Measurements from ENCODE around the gene AIG1. TPM values are rescaled to one million over a fixed set of nuclear protein-coding genes. Genes with fewer than 3 reads are reported as not detected.
A peak's percentile ranks its signal among the peaks of the same experiment; 100 is the strongest.

The AIG1 gene
- total RNA-seq, 1 donor from 2014 or later, result 60.6 TPM

DNA sequence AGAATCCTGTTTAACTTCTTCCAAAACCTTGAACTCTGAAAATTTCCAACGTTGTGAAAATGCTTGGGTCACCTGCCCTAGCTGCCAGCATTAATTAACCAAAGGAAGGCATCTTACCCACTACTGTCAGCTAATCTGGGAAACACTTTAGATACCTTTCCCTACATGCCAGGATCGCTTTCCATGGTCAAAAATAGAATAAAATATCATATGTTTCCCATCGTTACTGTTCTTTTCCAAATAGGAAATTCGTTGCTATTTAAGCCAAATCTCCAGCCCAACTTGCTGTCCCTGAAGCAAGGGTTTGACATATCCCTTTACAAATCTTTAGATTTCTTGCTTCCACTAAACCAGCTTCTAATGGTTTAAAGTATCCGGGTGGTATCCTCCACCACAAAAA is 157.5 kb downstream of the AIG1 start:
- FAIRE-seq (no peak), DNase-seq (ENCODE audit: low read depth) (no peak)
- Histone ChIP-seq H3K27me3 (ENCODE audit: control insufficient read depth, insufficient read depth, low read length) (no peaks in the 10 kb centered on the region), H3K36me3 (ENCODE audit: control insufficient read depth, insufficient read depth, low read length) (peaks cover 1% of the 10 kb centered on the region), H3K4me3 (ENCODE audit: low read depth, low read length) (no peak overlapping the region)
- TF ChIP-seq, protein P1, sequence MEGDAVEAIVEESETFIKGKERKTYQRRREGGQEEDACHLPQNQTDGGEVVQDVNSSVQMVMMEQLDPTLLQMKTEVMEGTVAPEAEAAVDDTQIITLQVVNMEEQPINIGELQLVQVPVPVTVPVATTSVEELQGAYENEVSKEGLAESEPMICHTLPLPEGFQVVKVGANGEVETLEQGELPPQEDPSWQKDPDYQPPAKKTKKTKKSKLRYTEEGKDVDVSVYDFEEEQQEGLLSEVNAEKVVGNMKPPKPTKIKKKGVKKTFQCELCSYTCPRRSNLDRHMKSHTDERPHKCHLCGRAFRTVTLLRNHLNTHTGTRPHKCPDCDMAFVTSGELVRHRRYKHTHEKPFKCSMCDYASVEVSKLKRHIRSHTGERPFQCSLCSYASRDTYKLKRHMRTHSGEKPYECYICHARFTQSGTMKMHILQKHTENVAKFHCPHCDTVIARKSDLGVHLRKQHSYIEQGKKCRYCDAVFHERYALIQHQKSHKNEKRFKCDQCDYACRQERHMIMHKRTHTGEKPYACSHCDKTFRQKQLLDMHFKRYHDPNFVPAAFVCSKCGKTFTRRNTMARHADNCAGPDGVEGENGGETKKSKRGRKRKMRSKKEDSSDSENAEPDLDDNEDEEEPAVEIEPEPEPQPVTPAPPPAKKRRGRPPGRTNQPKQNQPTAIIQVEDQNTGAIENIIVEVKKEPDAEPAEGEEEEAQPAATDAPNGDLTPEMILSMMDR (IDR thresholded peaks at IDR 0.05; ENCODE audit: insufficient read depth, low read length, severe bottlenecking), result no peak

DNA sequence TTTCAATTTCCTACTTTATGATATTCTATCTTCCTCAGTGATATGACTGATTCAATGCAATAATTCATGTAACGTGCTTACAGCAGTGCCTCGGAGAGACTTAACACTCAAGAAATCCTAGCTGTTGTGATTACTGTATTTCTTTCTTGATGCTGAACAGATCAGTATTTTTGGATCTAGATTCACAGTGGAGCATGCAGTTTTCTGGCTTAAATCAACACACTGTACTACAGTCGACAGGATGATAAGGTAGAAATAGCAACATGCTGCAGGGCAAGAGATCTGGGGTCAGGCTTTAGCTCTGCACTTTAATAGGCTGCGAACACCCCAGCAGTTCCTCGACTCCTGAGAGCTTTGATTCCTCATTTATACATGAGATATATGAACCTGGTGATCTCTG is 161.0 kb downstream of the AIG1 start:
- no peak for FAIRE-seq
- H3K36me3 ChIP-seq (ENCODE audit: control insufficient read depth, insufficient read depth, low read length), result peaks cover 1% of the 10 kb centered on the region

DNA sequence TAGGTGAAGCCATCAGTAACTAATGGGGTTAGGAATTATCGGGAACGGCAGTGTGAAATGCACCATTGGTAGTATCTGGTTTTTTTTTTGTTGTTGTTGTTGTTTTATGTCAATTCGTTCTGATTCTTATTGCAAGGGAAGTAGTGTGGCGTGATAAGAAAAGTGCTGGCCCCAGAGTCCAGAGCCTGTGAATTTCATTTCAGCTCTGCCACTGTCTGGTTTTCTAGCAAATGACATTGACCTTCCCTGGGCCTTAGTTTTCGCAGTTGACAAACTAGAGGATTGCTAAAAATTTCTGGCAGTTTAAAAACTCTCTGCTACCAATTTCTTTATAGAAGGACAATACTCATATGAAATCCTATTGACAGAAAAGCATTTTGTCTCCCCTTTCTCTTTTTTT is 161.6 kb downstream of the AIG1 start:
- no peak for FAIRE-seq
- TF ChIP-seq, protein P1 (IDR thresholded peaks at IDR 0.05; ENCODE audit: insufficient read depth, low read length, severe bottlenecking), result no peak
- DNase-seq (ENCODE audit: low read depth), result no peak
- Histone ChIP-seq H3K27me3 (ENCODE audit: control insufficient read depth, insufficient read depth, low read length) (no peaks in the 10 kb centered on the region), H3K4me3 (ENCODE audit: low read depth, low read length) (no peak overlapping the region), H3K36me3 (ENCODE audit: control insufficient read depth, insufficient read depth, low read length) (peaks cover 1% of the 10 kb centered on the region)

More for the DNA sequence above, 161.0 kb downstream of the AIG1 start:
- TF ChIP-seq, protein P1 (IDR thresholded peaks at IDR 0.05; ENCODE audit: insufficient read depth, low read length, severe bottlenecking), result no peak
- Histone ChIP-seq H3K4me3 (ENCODE audit: low read depth, low read length) (no peak overlapping the region), H3K27me3 (ENCODE audit: control insufficient read depth, insufficient read depth, low read length) (no peaks in the 10 kb centered on the region)
- DNase-seq (ENCODE audit: low read depth), result no peak

DNA sequence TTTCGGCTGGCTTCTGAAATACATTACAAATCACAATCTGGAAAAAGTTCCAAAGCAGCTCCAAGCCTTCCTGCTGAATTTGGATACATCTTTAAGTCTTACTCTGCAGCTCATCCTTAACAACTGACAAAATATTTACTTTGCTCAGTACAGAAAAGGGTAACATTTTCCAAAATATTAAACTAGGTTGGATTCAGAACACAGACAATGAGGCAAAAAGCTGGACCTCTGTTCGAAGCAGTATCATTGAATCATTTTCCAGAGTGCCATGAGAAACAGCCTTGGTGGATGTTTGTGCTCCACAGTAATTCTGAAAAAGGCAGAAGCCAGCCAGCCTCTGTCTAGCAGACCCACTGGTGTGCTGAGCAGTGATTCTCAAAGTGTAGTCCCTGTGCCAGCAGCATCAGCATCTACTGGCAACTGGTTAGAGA is 162.1 kb downstream of the AIG1 start:
- peaks cover 1% of the 10 kb centered on the region for H3K36me3 ChIP-seq (ENCODE audit: control insufficient read depth, insufficient read depth, low read length)
- no peaks in the 10 kb centered on the region for H3K27me3 ChIP-seq (ENCODE audit: control insufficient read depth, insufficient read depth, low read length)
- no peak for DNase-seq (ENCODE audit: low read depth)
- H3K4me3 ChIP-seq (ENCODE audit: low read depth, low read length), result no peak overlapping the region
- TF ChIP-seq, protein P1 (IDR thresholded peaks at IDR 0.05; ENCODE audit: insufficient read depth, low read length, severe bottlenecking), result no peak
- no peak for FAIRE-seq

DNA sequence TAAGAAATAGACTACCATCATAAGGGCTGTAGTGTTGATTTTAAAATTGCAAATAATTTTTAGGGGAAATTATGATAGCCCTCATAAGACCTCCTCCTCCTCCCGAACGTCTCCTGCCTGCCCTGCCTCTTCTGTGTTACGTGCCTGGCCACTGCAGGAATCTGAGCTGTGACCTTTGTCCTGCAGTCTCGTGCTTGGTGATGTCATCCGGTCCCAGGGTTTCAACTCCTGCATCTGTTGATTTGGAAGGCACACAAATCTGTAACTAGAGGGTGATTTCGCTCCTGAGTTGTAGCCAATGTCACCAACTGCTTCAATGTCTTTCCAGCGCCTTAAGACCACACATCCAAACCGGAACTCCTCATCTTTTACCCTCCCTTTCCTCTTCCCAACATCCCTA is 163.2 kb downstream of the AIG1 start:
- Histone ChIP-seq H3K4me3 (ENCODE audit: low read depth, low read length) (no peak overlapping the region), H3K27me3 (ENCODE audit: control insufficient read depth, insufficient read depth, low read length) (no peaks in the 10 kb centered on the region), H3K36me3 (ENCODE audit: control insufficient read depth, insufficient read depth, low read length) (peaks cover 2% of the 10 kb centered on the region)
- no peak for FAIRE-seq
- TF ChIP-seq, protein P1 (IDR thresholded peaks at IDR 0.05; ENCODE audit: insufficient read depth, low read length, severe bottlenecking), result no peak
- DNase-seq (ENCODE audit: low read depth), result no peak

DNA sequence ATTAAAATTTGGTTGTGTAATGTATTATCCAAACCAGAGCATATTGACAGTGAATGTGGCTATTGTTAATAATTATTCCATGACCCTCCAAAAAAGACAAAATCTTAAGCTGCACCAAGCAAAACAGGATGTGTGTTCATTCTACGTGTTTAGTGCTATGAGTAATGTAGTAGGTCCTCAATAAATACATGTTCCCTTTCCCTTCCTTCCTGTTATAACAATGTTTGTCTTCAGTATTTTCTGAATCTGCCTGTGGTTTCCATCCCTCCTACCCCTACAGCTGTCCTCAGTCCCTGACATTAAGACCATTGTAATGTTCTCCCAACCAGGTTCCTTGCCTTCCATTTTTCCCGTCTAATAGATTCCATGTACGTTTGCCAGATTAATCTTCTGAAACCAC is 163.8 kb downstream of the AIG1 start:
- DNase-seq (ENCODE audit: low read depth), result peak; percentile 45
- FAIRE-seq, result no peak
- no peak overlapping the region for H3K4me3 ChIP-seq (ENCODE audit: low read depth, low read length)
- H3K27me3 ChIP-seq (ENCODE audit: control insufficient read depth, insufficient read depth, low read length), result no peaks in the 10 kb centered on the region
- TF ChIP-seq, protein P1 (IDR thresholded peaks at IDR 0.05; ENCODE audit: insufficient read depth, low read length, severe bottlenecking), result no peak
- H3K36me3 ChIP-seq (ENCODE audit: control insufficient read depth, insufficient read depth, low read length), result peaks cover 2% of the 10 kb centered on the region

Measured in bronchial epithelial cell (primary cell).